Measurements from ENCODE around the gene GOLGA5.

Gene GOLGA5

DNA sequence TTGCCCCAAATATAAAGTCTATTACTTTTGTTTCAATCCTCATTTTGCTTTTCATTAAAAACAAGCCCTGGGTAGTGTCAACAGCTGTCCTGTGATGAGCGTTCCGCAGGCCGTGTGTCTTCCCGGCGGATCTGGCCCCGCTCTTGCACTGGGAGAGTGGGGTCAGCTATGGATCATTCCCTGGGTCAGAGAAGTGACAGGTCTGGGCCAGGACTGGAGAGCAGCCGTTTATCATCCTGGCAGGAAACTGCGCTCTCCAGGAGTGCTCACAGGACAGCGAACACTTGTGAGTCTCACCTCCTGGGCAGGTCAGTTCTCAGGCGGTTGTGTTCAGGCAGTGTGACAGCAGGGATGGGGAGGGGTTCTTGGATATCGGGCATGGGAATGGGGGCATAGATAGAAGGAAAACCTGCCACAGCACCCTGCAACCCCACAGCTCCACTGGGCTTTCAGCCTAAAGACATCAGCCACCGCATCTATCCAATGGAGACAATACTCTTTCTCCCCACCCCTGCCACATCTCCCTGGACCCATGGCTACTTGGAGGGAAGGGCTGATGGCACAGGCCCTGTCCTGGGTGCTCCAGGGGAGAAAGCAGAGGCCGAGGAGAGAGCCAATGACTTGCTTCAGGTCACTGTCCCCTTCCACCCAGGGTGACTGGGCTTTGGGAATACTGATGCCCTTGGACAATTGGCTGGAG, 81.0 kb downstream of the GOLGA5 start:
- no peak for DNase-seq (ENCODE audit: insufficient read length, low spot score)
- no peak for FAIRE-seq

DNA sequence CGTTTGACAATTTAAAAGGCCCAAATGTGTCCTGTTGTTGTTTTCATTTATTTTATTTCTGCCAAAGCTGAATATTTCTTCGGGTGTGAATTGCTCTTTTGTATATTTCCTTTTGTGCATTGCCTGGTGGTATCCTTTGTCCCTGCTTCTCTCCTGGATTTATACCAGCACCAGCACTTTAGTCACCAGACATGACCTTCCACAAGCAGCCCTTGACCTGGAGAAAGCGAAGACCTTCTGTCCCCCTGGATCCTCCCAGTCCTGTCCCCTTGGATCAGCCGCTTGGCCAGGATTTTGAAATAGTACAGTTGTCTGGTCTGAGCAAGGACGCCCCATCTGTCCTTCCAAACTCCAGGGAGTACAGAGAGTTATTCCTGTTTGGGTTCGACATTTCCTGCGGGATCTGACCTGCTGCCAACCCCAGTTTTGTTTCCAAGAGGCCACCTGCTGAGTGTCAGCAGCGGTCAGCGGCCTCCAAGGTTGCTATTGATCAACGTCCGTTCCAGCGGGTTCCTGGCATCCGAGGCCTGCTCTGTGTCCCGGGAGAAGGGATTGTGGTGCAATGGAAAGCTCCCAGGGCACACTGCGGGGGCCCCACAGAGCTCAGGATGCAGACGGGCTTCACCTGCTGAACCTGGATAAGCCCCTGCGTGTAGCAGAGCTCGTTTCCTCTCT, 83.8 kb downstream of the GOLGA5 start:
- no peak for DNase-seq (ENCODE audit: insufficient read length, low spot score)
- no peak for FAIRE-seq

DNA sequence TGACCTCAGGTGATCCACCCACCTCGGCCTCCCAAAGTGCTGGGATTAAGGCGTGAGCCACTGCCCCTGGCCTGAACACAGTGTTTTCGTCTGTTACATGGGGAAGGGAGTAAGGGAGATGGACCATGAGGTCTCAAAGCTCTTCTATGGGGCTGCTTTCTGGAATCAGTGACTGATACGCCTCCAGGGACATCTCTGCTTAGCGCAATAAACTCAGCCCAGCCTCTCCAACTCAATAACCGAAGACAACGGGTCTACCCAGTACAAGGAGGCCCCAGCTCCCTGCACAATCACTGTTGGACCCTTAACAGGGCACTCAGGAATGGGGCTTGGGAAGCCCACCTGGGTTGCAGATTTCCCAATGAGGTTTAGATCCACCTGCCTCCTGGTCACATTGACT, 86.2 kb downstream of the GOLGA5 start:
- DNase-seq (ENCODE audit: insufficient read length, low spot score) (no peak), FAIRE-seq (no peak)

DNA sequence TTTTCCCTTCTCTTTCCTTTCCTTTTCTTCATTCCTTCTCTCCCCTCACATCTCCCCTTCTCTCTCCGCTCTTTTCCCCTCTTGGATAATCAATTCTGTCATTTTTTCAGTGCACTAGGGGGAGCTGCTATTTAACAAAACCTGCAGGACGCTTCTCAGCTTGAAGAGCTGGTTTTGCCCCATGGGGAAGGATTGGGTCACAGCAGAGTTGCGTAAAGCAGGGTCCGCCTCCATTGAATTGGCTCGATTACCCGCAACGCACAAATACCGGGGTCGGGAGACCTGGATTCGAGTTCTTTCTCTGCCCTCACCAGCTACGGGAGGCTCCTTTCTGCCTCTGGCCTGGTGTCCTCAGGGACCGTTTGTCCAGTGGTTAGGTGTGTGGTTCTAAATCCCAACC, 86.7 kb downstream of the GOLGA5 start:
- FAIRE-seq (no peak), DNase-seq (ENCODE audit: insufficient read length, low spot score) (no peak)

DNA sequence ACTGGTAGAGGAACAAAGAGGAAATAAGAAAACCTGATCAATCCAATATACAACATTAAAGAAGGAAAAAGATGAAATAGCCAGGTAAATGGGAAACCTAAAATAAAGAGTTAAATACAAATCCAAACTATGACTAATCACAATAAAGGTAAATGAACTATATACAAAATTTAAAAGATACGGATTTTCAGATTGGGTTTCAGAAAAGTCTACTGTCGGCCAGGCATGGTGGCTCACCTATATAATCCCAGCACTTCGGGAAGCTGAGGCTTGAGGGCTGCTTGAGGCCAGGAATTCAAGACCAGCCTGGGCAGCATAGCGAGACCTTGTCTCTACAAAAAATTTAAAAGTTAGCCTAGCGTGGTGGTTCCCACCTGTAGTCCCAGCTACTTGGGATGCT, 89.0 kb downstream of the GOLGA5 start:
- DNase-seq (ENCODE audit: insufficient read length, low spot score) (no peak), FAIRE-seq (no peak)

DNA sequence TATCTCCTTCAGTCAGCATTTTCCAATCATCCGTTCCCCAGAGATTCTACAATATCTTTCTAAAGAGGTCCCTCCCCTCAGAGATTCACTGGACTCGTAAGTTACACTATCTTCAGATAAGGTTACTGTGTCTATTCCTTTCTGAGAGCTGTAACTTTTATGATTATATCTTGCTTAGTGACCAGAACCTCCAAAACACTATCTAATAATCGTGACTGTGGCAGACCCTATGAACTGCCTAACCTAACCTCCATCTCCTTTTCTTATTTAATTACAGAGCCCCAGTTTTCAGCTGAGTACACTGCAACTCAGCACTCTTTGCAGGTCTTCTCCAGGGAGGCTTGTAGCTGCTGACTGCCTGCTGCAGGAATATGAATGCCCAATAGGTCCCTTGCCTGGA, 90.3 kb downstream of the GOLGA5 start:
- FAIRE-seq: no peak

DNA sequence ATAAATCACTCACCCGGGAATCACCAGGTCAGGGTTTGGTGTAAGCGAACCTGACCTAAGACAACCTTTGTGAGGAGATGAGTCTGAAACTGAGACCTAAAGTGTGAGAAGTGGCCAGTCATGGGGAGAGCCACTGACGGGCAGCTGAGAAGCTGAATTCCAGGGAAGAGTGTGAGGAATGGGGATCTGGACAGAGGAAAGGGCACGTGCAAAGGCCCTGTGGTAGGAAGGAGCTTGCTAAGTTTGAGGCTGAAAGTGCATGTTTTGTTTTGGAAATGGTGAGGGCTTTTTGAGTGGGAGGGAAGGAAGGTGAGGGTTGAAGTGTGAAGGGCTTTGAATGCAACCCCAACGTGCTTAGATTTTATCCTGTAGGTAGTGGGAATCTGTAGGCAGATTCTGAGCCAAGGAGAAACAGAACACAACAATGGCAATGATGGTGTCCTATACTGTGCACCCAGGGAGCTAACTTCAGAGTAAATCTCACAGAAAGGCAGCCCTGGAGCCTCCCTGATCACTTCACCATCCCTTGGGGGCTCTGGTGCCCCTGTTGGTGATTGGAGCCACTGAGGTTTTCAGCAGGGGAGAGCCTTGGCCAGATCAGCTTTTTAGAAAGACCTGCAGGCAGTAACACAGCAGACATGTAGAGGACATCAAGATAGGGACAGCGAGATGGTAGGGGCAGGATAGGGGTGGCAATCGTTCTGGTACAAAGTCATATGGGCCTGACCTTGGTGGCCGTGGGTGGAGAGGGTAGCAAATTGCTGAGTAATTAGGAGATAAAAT, 91.4 kb downstream of the GOLGA5 start:
- FAIRE-seq (no peak), DNase-seq (ENCODE audit: insufficient read length, low spot score) (no peak)

More for the DNA sequence above, 90.3 kb downstream of the GOLGA5 start:
- DNase-seq (ENCODE audit: insufficient read length, low spot score): no peak

DNA sequence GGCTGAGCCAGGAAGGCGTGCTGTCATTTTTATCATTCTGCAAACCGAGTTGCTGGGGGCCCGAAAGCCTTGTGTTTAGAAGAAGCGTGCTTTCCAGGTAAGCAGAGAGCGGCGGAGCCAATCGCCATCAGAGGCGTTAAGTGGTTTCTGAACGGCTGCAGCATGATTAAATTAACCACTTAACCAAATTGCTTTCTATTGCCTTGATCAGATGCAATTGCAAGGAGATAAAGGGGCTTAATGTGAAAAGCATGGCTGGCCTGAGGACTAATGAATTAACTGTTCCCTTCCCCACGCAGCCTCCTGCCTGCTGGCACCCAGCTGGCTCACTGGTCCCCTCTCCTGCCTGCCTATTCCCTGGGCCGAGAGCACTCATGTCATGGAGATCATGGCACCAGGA, 92.2 kb downstream of the GOLGA5 start:
- no peak for FAIRE-seq
- no peak for DNase-seq (ENCODE audit: insufficient read length, low spot score)

DNA sequence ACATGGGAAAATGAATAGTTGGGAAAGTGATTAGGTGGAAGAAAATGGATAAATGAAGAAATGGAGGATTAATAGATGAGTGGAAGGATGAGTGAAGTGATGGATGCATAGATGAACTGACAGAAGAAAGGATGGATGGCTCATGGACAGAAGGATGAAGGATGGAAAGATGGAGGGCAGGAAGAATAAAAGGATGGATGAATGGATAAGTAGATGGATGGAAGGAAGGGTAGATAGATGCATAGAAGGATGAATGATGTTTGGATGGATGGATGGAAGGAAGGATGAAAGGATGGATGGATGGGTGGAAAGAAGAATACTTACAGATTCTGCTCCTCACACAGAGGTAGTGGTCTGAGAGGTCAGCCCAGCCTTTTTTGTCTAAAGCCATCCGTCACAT, 93.1 kb downstream of the GOLGA5 start:
- DNase-seq (ENCODE audit: insufficient read length, low spot score): no peak
- FAIRE-seq: no peak

DNA sequence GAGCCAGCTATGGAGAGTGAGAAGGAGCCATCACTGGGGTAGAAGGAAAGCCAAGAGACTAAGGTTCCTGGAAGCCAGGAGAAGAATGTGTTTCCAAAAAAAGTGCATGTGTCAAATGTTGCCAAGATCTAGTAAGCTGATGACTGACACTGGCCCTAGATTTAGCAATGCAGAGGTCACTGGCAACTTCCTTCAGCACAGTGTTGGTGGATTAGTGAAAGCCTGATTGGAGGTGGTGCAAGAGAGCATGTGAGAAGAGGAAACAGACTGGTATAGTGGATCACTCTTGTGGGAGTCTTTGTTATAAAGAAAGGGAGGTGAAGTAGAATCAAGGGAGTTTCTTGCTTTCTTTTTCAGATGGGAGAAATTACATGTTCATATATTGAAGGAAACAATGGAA, 94.8 kb downstream of the GOLGA5 start:
- DNase-seq (ENCODE audit: insufficient read length, low spot score): no peak
- no peak for FAIRE-seq

Measured in GM19239 (cell line).